GM10248 (cell line): Measurements from ENCODE around the gene FIGNL1.

Source experiments
- CTCF ChIA-PET: fragments of 300-600 bp; sonication (Branson Sonifier 250); formaldehyde crosslinking; extraction: SDS; loops from one replicate; lab custom pipeline; 2021; ENCODE audit warnings: antibody characterized with exemption; lab: Yijun Ruan, JAX
- POLR2A ChIA-PET: fragments of 350-650 bp; sonication (Branson Sonifier 250); formaldehyde crosslinking; extraction: SDS; loops from one replicate; lab custom pipeline; 2020; ENCODE audit warnings: antibody characterized with exemption; lab: Yijun Ruan, JAX
- DNase-seq: peaks from one replicate; pipeline ENCODE4 v3.0.0; 2012; ENCODE audit errors: extremely low spot score
- CTCF ChIP-seq: IDR thresholded peaks from 2 replicates; pipeline ENCODE4 v1.5.1; 2012; ENCODE audit warnings: mild to moderate bottlenecking, low read depth; ENCODE audit errors: extremely low read depth, missing control alignments, control extremely low read depth

Gene FIGNL1

GRCh38 chr7:50455658-50456057 lies 5.5 kb upstream of the FIGNL1 start:
- no peak for TF ChIP-seq CTCF
- ChIA-PET CTCF (interaction anchor here (0.9 to 1.2 kb wide), 2 partner anchors 11 to 12 kb away, joined by 3 to 4 read pairs; no protein-coding TSS in a partner anchor), POLR2A (no interaction called here)
- DNase-seq: no peak

GRCh38 chr7:50454968-50455367 lies 4.8 kb upstream of the FIGNL1 start:
- no peak for TF ChIP-seq CTCF
- no peak for DNase-seq
- ChIA-PET CTCF (interaction anchor here (0.9 to 1.2 kb wide), 2 partner anchors 10 to 13 kb away, joined by 3 to 4 read pairs; no protein-coding TSS in a partner anchor), POLR2A (no interaction called here)

- DNase-seq: peak; percentile 30
- ChIA-PET POLR2A (no interaction called here), CTCF (interaction anchor here (0.9 kb wide), 2 partner anchors 12 to 229 kb away, joined by 3 read pairs; no protein-coding TSS in a partner anchor)
- TF ChIP-seq CTCF: no peak
Measured at GRCh38 chr7:50450590-50451032, 461 bp upstream of the FIGNL1 start.

- TF ChIP-seq CTCF: no peak
- no peak for DNase-seq
- ChIA-PET CTCF (interaction anchor here (0.9 to 2.5 kb wide), 4 partner anchors 11 to 244 kb away, joined by 3 to 9 read pairs (median 4); no protein-coding TSS in a partner anchor), POLR2A (no interaction called here)
Measured at GRCh38 chr7:50449501-50449880, 659 bp downstream of the FIGNL1 start.

- POLR2A ChIA-PET: no interaction called here
- no peak for TF ChIP-seq CTCF
- CTCF ChIA-PET: interaction anchor here (1.0 to 2.5 kb wide), 4 partner anchors 16 to 243 kb away, joined by 3 to 9 read pairs (median 4); no protein-coding TSS in a partner anchor
- DNase-seq: peak; percentile 45
Measured at GRCh38 chr7:50448823-50449222, 1.3 kb downstream of the FIGNL1 start.

- no peak for TF ChIP-seq CTCF
- no peak for DNase-seq
- CTCF ChIA-PET: interaction anchor here (1.4 to 1.9 kb wide), 5 partner anchors 9 to 271 kb away, joined by 3 to 8 read pairs (median 6); no protein-coding TSS in a partner anchor
Measured at GRCh38 chr7:50446542-50446960, 3.6 kb downstream of the FIGNL1 start.

More at GRCh38 chr7:50446542-50446960, 3.6 kb downstream of the FIGNL1 start:
- POLR2A ChIA-PET: no interaction called here
